Measurements from ENCODE around the gene EPHA8.

EPHA8 gene

GRCh38 chr1:22582661-22583635, 19.7 kb downstream of the EPHA8 start:
- Histone ChIP-seq H3K4me1 (ENCODE audit: control insufficient read depth in 1 of 2, insufficient read depth in 2 of 2, low read length in 2 of 2) (no peaks in the 10 kb centered on the region), H4K91ac (ENCODE audit: low read depth, low read length) (no peak overlapping the region), H3K18ac (ENCODE audit: low read length) (no peak overlapping the region), H3K36me3 (ENCODE audit: control insufficient read depth in 1 of 2, insufficient read depth in 2 of 2, low read length in 2 of 2) (no peaks in the 10 kb centered on the region), H3K79me2 (ENCODE audit: control insufficient read depth, insufficient read depth, low read length, poor library complexity) (no peaks in the 10 kb centered on the region), H3K14ac (ENCODE audit: low read length) (no peak overlapping the region), H4K12ac (ENCODE audit: low read depth, low read length) (no peak overlapping the region), H2AK5ac (ENCODE audit: low read length) (no peak overlapping the region), H3K27ac (ENCODE audit: low read depth, low read length) (no peak overlapping the region), H3K9me3 (ENCODE audit: insufficient read depth, low read depth, low read length) (peaks cover 13% of the 10 kb centered on the region), H3K4me3 (ENCODE audit: low read depth, low read length) (no peak overlapping the region), H3K27me3 (ENCODE audit: insufficient read depth, low read length) (no peaks in the 10 kb centered on the region), H3K4me2 (ENCODE audit: low read length) (no peak overlapping the region), H3K4ac (ENCODE audit: low read depth, low read length) (no peak overlapping the region), H2BK12ac (ENCODE audit: low read length) (no peak overlapping the region), H3K9ac (ENCODE audit: low read length) (no peak overlapping the region), H2AFZ (ENCODE audit: insufficient read depth, low read length, poor library complexity) (no peak overlapping the region), H2BK120ac (ENCODE audit: insufficient read depth, low read length, poor library complexity) (no peak overlapping the region), H2BK5ac (ENCODE audit: low read depth, low read length, poor library complexity) (no peak overlapping the region), H3K79me1 (ENCODE audit: low read length) (no peaks in the 10 kb centered on the region), H4K8ac (ENCODE audit: low read depth, low read length) (no peak overlapping the region), H3K23ac (ENCODE audit: low read length) (no peak overlapping the region)
- no peak for DNase-seq
- no CpG with 5 or more reads among the region's 29 CpGs for WGBS (ENCODE audit: extremely low coverage, insufficient coverage, insufficient read length)

- H3K79me2 ChIP-seq (ENCODE audit: control insufficient read depth, insufficient read depth, low read length, poor library complexity): no peaks in the 10 kb centered on the region
- no peak overlapping the region for H4K91ac ChIP-seq (ENCODE audit: low read depth, low read length)
- H3K9me3 ChIP-seq (ENCODE audit: insufficient read depth, low read depth, low read length): peaks cover 2% of the 10 kb centered on the region
- no peak overlapping the region for H2AK5ac ChIP-seq (ENCODE audit: low read length)
- no peak overlapping the region for H2BK5ac ChIP-seq (ENCODE audit: low read depth, low read length, poor library complexity)
- no peak overlapping the region for H3K14ac ChIP-seq (ENCODE audit: low read length)
- H3K4me2 ChIP-seq (ENCODE audit: low read length): no peak overlapping the region
- no peak overlapping the region for H3K23ac ChIP-seq (ENCODE audit: low read length)
- H2BK120ac ChIP-seq (ENCODE audit: insufficient read depth, low read length, poor library complexity): no peak overlapping the region
- no peak overlapping the region for H3K18ac ChIP-seq (ENCODE audit: low read length)
- H4K12ac ChIP-seq (ENCODE audit: low read depth, low read length): no peak overlapping the region
- H2BK12ac ChIP-seq (ENCODE audit: low read length): no peak overlapping the region
- no peaks in the 10 kb centered on the region for H3K4me1 ChIP-seq (ENCODE audit: control insufficient read depth in 1 of 2, insufficient read depth in 2 of 2, low read length in 2 of 2)
- WGBS (ENCODE audit: extremely low coverage, insufficient coverage, insufficient read length): no CpG with 5 or more reads among the region's 10 CpGs
- H3K36me3 ChIP-seq (ENCODE audit: control insufficient read depth in 1 of 2, insufficient read depth in 2 of 2, low read length in 2 of 2): no peaks in the 10 kb centered on the region
- H3K4ac ChIP-seq (ENCODE audit: low read depth, low read length): no peak overlapping the region
- H3K79me1 ChIP-seq (ENCODE audit: low read length): no peaks in the 10 kb centered on the region
- H3K9ac ChIP-seq (ENCODE audit: low read length): no peak overlapping the region
- no peak overlapping the region for H2AFZ ChIP-seq (ENCODE audit: insufficient read depth, low read length, poor library complexity)
- H4K8ac ChIP-seq (ENCODE audit: low read depth, low read length): no peak overlapping the region
- peak in 1 of 2 donors; percentile 16 for DNase-seq
- no peak overlapping the region for H3K27ac ChIP-seq (ENCODE audit: low read depth, low read length)
- no peak overlapping the region for H3K4me3 ChIP-seq (ENCODE audit: low read depth, low read length)
- no peaks in the 10 kb centered on the region for H3K27me3 ChIP-seq (ENCODE audit: insufficient read depth, low read length)
Observed at GRCh38 chr1:22584001-22584562, 20.8 kb downstream of the EPHA8 start.

GRCh38 chr1:22584970-22585369, 21.7 kb downstream of the EPHA8 start:
- Histone ChIP-seq H3K18ac (ENCODE audit: low read length) (no peak overlapping the region), H2AK5ac (ENCODE audit: low read length) (no peak overlapping the region), H3K4ac (ENCODE audit: low read depth, low read length) (no peak overlapping the region), H3K4me3 (ENCODE audit: low read depth, low read length) (no peak overlapping the region), H2BK5ac (ENCODE audit: low read depth, low read length, poor library complexity) (no peak overlapping the region), H3K36me3 (ENCODE audit: control insufficient read depth in 1 of 2, insufficient read depth in 2 of 2, low read length in 2 of 2) (no peaks in the 10 kb centered on the region), H2BK120ac (ENCODE audit: insufficient read depth, low read length, poor library complexity) (no peak overlapping the region), H3K9me3 (ENCODE audit: insufficient read depth, low read depth, low read length) (no peaks in the 10 kb centered on the region), H4K8ac (ENCODE audit: low read depth, low read length) (no peak overlapping the region), H3K27me3 (ENCODE audit: insufficient read depth, low read length) (no peaks in the 10 kb centered on the region), H2AFZ (ENCODE audit: insufficient read depth, low read length, poor library complexity) (no peak overlapping the region), H3K14ac (ENCODE audit: low read length) (no peak overlapping the region), H4K91ac (ENCODE audit: low read depth, low read length) (no peak overlapping the region), H3K27ac (ENCODE audit: low read depth, low read length) (no peak overlapping the region), H2BK12ac (ENCODE audit: low read length) (no peak overlapping the region), H3K4me1 (ENCODE audit: control insufficient read depth in 1 of 2, insufficient read depth in 2 of 2, low read length in 2 of 2) (no peaks in the 10 kb centered on the region), H4K12ac (ENCODE audit: low read depth, low read length) (no peak overlapping the region), H3K79me1 (ENCODE audit: low read length) (no peaks in the 10 kb centered on the region), H3K9ac (ENCODE audit: low read length) (no peak overlapping the region), H3K4me2 (ENCODE audit: low read length) (no peak overlapping the region), H3K79me2 (ENCODE audit: control insufficient read depth, insufficient read depth, low read length, poor library complexity) (no peaks in the 10 kb centered on the region), H3K23ac (ENCODE audit: low read length) (no peak overlapping the region)
- no peak for DNase-seq
- WGBS (ENCODE audit: extremely low coverage, insufficient coverage, insufficient read length): no CpG with 5 or more reads among the region's 9 CpGs

GRCh38 chr1:22585471-22585870, 22.2 kb downstream of the EPHA8 start:
- no peak overlapping the region for H3K9ac ChIP-seq (ENCODE audit: low read length)
- no peak overlapping the region for H2BK5ac ChIP-seq (ENCODE audit: low read depth, low read length, poor library complexity)

More at GRCh38 chr1:22585471-22585870, 22.2 kb downstream of the EPHA8 start:
- H4K12ac ChIP-seq (ENCODE audit: low read depth, low read length): no peak overlapping the region
- H2AK5ac ChIP-seq (ENCODE audit: low read length): no peak overlapping the region
- no peak overlapping the region for H4K8ac ChIP-seq (ENCODE audit: low read depth, low read length)
- H3K4me2 ChIP-seq (ENCODE audit: low read length): no peak overlapping the region
- H3K18ac ChIP-seq (ENCODE audit: low read length): no peak overlapping the region
- H3K27ac ChIP-seq (ENCODE audit: low read depth, low read length): no peak overlapping the region
- no peak overlapping the region for H3K14ac ChIP-seq (ENCODE audit: low read length)
- H3K4ac ChIP-seq (ENCODE audit: low read depth, low read length): no peak overlapping the region
- H2BK12ac ChIP-seq (ENCODE audit: low read length): no peak overlapping the region
- H3K79me1 ChIP-seq (ENCODE audit: low read length): no peaks in the 10 kb centered on the region
- no peak overlapping the region for H2BK120ac ChIP-seq (ENCODE audit: insufficient read depth, low read length, poor library complexity)
- H3K9me3 ChIP-seq (ENCODE audit: insufficient read depth, low read depth, low read length): no peaks in the 10 kb centered on the region
- H3K79me2 ChIP-seq (ENCODE audit: control insufficient read depth, insufficient read depth, low read length, poor library complexity): no peaks in the 10 kb centered on the region
- no peak overlapping the region for H4K91ac ChIP-seq (ENCODE audit: low read depth, low read length)
- no peaks in the 10 kb centered on the region for H3K4me1 ChIP-seq (ENCODE audit: control insufficient read depth in 1 of 2, insufficient read depth in 2 of 2, low read length in 2 of 2)
- no peaks in the 10 kb centered on the region for H3K27me3 ChIP-seq (ENCODE audit: insufficient read depth, low read length)
- no peak overlapping the region for H3K23ac ChIP-seq (ENCODE audit: low read length)
- no peaks in the 10 kb centered on the region for H3K36me3 ChIP-seq (ENCODE audit: control insufficient read depth in 1 of 2, insufficient read depth in 2 of 2, low read length in 2 of 2)
- WGBS (ENCODE audit: extremely low coverage, insufficient coverage, insufficient read length): no CpG with 5 or more reads among the region's 4 CpGs
- no peak for DNase-seq
- H2AFZ ChIP-seq (ENCODE audit: insufficient read depth, low read length, poor library complexity): no peak overlapping the region
- no peak overlapping the region for H3K4me3 ChIP-seq (ENCODE audit: low read depth, low read length)
